Right cardiac atrium (tissue), 5 donors: ENCODE results near the gene PTPN21. TPM values are rescaled to one million over a fixed set of nuclear protein-coding genes. Genes with fewer than 3 reads are reported as not detected.
A peak's percentile ranks its signal among the peaks of the same experiment; 100 is the strongest.

Source experiments
- ATAC-seq, 2 donors: fragments of 200-7000 bp; cut with Tn5 transposase; one replicate each; pipeline versions ENCODE4 v1.8.0 to v1.9.1; 2020; ENCODE audit warnings: moderate library complexity in 2 of 2, mild to moderate bottlenecking in 1 of 2
- DNase-seq, 3 donors: peaks; one replicate each; pipeline ENCODE4 v3.0.0-alpha.2; 2020
- H3K27ac ChIP-seq: one replicate; pipeline ENCODE4 v1.5.1; 2013; ENCODE audit warnings: mild to moderate bottlenecking, low read length, control low read depth, moderate library complexity
- H3K27me3 ChIP-seq: one replicate; pipeline ENCODE4 v1.6.1; 2013; ENCODE audit not compliant: control insufficient read depth, insufficient read depth
- H3K4me1 ChIP-seq: one replicate; pipeline ENCODE4 v1.6.1; 2013; ENCODE audit warnings: low read length; ENCODE audit not compliant: control insufficient read depth, insufficient read depth
- H3K4me3 ChIP-seq: one replicate; pipeline ENCODE4 v1.5.1; 2013; ENCODE audit warnings: low read length, control low read depth
- H3K9me3 ChIP-seq: one replicate; pipeline ENCODE4 v1.6.1; 2013; ENCODE audit warnings: low read length; ENCODE audit not compliant: control insufficient read depth
- WGBS: extraction: QIAGEN DNeasy Blood & Tissue Kit; methylation state at CpG from one replicate; pipeline ENCODE4 v1.1.7; 2013; 5-methylcytosine and 5-hydroxymethylcytosine counted together
- intact Hi-C, 4 donors: fragments of 100-400 bp; cut with DNase I; formaldehyde crosslinking; loops; one replicate each; pipeline versions ENCODE4 v1.11.0 to v1.14.0; 2022 to 2023
- polyA plus RNA-seq: library from polyadenylated mRNA; stranded (reverse); fragments of 200-250 nt; gene quantifications from one replicate; pipeline ENCODE4 v1.2.3, GENCODE V29; 2013
- total RNA-seq, 4 donors: library from RNA; stranded (reverse); fragmentation: NEBNext Ultra II Directional; extraction: Animal tissue kit (Norgen Biotek cat#: 25700); gene quantifications; one replicate each; pipeline ENCODE4 v1.2.1, GENCODE V29; 2021
- donor health status: healthy with polysubstance abuse.
- donor health status: DM: no; HTN: yes; CAD: no.
- donor health status: DM: no; HTN: no; CAD: no.
- donor health status: DM: no; HTN: yes; CAD: no; lungs with severe emphysema.
- donor health status: DM: yes; HTN: yes; CAD: no.

The PTPN21 gene
- total and polyA plus RNA-seq, 5 donors, result 12.0 to 49.4 (median 38.3) TPM

- Histone ChIP-seq H3K9me3 (no peaks in the 10 kb centered on the region), H3K27ac (no peak overlapping the region), H3K27me3 (no peaks in the 10 kb centered on the region), H3K4me3 (no peak overlapping the region), H3K4me1 (no peaks in the 10 kb centered on the region)
- ATAC-seq, result no peak
- WGBS, result 86% methylated on average over 1 of the region's 1 CpG
- intact Hi-C loops, result no loop called here
- DNase-seq, result no peak
These were observed 86.4 kb downstream of the PTPN21 start for GRCh38 chr14:88468406-88468805.

DNA sequence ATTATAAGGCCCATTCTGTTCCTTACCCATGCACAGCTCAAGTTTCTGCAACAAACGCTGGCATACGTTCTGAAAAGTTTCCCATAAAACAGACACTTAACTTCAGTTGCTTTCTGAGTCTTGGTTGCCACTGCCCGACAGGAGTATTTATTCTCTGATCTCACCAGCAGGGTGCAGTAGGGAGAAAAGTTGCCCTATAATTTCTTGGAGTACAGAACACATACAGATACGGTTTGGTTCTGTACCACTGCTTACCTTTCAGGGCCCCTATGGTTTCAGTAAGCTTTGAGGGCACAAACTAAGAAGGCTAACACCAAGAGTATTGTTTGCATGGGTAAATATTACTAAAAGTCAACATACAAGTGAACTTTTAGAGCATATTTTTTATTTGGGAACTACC is 91.5 kb downstream of the PTPN21 start:
- Histone ChIP-seq H3K4me3 (no peak overlapping the region), H3K27me3 (no peaks in the 10 kb centered on the region), H3K9me3 (no peaks in the 10 kb centered on the region), H3K27ac (no peak overlapping the region), H3K4me1 (no peaks in the 10 kb centered on the region)
- ATAC-seq (no peak), DNase-seq (no peak)
- 87% methylated on average over 4 of the region's 4 CpGs for WGBS
- intact Hi-C loops, result no loop called here

DNA sequence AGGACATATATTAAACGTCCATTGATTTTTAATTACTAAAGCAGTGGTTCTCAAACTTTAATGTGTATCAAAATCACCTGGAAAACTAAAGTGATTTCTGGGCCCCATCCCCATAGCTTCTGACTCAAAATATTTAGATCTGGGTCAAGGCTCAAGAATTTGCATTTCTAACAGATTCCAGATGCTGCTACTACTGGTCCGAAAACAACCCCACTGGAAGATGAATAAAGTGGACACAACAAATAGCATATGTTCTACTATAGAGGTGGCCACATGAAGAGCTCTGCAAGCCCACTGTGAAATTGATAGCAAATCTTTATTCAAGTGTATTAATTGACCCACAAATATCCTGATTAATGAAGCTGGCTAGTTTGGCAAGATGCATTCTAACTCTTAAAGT is 99.9 kb downstream of the PTPN21 start:
- no peaks in the 10 kb centered on the region for H3K27me3 ChIP-seq
- H3K4me3 ChIP-seq, result no peak overlapping the region
- no peaks in the 10 kb centered on the region for H3K9me3 ChIP-seq
- no peaks in the 10 kb centered on the region for H3K4me1 ChIP-seq
- no peak overlapping the region for H3K27ac ChIP-seq
- DNase-seq (no peak), ATAC-seq (no peak)
- 93% methylated on average over 2 of the region's 2 CpGs for WGBS
- intact Hi-C loops, result no loop called here

DNA sequence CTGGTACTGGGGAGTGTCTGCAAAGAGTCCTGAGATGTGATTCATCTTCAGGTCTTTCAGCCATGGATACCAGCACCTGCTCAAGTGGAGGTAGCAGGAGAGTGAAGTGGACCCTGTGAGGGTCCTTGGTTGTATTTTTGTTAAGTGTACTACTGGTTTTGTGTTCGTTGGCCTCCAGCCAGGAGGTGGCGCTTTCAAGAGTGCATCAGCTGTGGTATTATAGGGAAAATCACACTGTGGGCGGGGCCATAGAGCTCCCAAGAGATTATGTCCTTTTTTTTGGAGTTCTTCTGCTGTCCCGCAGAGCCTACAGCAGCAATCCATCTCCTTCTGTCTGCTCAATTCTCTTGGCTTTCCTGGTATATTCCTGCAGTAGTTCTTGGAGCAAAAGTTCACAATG is 102.6 kb downstream of the PTPN21 start:
- Histone ChIP-seq H3K4me3 (no peak overlapping the region), H3K27ac (no peak overlapping the region), H3K4me1 (no peaks in the 10 kb centered on the region), H3K27me3 (no peaks in the 10 kb centered on the region), H3K9me3 (no peaks in the 10 kb centered on the region)
- ATAC-seq, result no peak
- WGBS, result 94% methylated on average over 4 of the region's 4 CpGs
- no peak for DNase-seq
- intact Hi-C loops, result no loop called here

- no peaks in the 10 kb centered on the region for H3K27me3 ChIP-seq
- H3K4me1 ChIP-seq, result no peaks in the 10 kb centered on the region
- no peaks in the 10 kb centered on the region for H3K9me3 ChIP-seq
- no peak for ATAC-seq
- no peak for DNase-seq
- intact Hi-C loops, result no loop called here
- no peak overlapping the region for H3K27ac ChIP-seq
- H3K4me3 ChIP-seq, result no peak overlapping the region
- WGBS, result 93% methylated on average over 2 of the region's 2 CpGs
These were observed 115.7 kb downstream of the PTPN21 start for GRCh38 chr14:88439088-88439487.

- 89% methylated on average over 5 of the region's 5 CpGs for WGBS
- ATAC-seq (no peak), DNase-seq (no peak)
- no peaks in the 10 kb centered on the region for H3K27me3 ChIP-seq
- intact Hi-C loops, result no loop called here
- H3K4me1 ChIP-seq, result no peaks in the 10 kb centered on the region
- no peak overlapping the region for H3K27ac ChIP-seq
- H3K9me3 ChIP-seq, result no peaks in the 10 kb centered on the region
- H3K4me3 ChIP-seq, result no peak overlapping the region
These were observed 117.1 kb downstream of the PTPN21 start for GRCh38 chr14:88437658-88438057.

DNA sequence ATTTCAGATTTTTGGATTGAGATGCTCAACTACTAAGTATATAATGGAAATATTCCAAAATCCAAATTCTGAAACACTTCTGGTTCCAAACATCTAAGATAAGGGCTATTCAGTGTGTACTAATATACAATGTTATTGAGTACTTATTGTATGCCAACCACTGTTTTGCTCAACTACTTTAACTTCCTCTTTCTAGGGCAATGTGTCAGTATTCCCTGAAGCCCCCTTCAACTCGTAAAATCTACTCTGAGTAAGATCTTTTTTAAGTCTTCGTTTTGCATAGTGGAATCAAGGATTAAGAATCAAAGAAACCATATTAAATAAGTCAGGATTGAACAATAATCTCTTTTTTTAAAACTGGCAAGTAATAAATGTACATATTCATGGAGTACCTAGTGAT is 123.8 kb downstream of the PTPN21 start:
- Histone ChIP-seq H3K9me3 (no peaks in the 10 kb centered on the region), H3K27ac (no peak overlapping the region), H3K27me3 (no peaks in the 10 kb centered on the region), H3K4me1 (no peaks in the 10 kb centered on the region), H3K4me3 (no peak overlapping the region)
- WGBS, result 92% methylated on average over 2 of the region's 2 CpGs
- DNase-seq, result no peak
- no peak for ATAC-seq
- intact Hi-C loops, result no loop called here

- Histone ChIP-seq H3K4me1 (no peaks in the 10 kb centered on the region), H3K4me3 (no peak overlapping the region), H3K27ac (no peak overlapping the region), H3K9me3 (no peaks in the 10 kb centered on the region), H3K27me3 (no peaks in the 10 kb centered on the region)
- intact Hi-C loops, result no loop called here
- WGBS, result 78% methylated on average over 7 of the region's 7 CpGs
- no peak for ATAC-seq
- DNase-seq, result peak; percentile 11 to 45 (median 42)
These were observed 128.5 kb downstream of the PTPN21 start for GRCh38 chr14:88426271-88426670.

GRCh38 chr14:88424573-88424972 is 130.2 kb downstream of the PTPN21 start:
- intact Hi-C loops, result no loop called here
- H3K4me3 ChIP-seq, result no peak overlapping the region
- H3K4me1 ChIP-seq, result no peaks in the 10 kb centered on the region
- H3K27ac ChIP-seq, result no peak overlapping the region
- H3K9me3 ChIP-seq, result no peaks in the 10 kb centered on the region
- ATAC-seq (no peak), DNase-seq (no peak)
- no peaks in the 10 kb centered on the region for H3K27me3 ChIP-seq

DNA sequence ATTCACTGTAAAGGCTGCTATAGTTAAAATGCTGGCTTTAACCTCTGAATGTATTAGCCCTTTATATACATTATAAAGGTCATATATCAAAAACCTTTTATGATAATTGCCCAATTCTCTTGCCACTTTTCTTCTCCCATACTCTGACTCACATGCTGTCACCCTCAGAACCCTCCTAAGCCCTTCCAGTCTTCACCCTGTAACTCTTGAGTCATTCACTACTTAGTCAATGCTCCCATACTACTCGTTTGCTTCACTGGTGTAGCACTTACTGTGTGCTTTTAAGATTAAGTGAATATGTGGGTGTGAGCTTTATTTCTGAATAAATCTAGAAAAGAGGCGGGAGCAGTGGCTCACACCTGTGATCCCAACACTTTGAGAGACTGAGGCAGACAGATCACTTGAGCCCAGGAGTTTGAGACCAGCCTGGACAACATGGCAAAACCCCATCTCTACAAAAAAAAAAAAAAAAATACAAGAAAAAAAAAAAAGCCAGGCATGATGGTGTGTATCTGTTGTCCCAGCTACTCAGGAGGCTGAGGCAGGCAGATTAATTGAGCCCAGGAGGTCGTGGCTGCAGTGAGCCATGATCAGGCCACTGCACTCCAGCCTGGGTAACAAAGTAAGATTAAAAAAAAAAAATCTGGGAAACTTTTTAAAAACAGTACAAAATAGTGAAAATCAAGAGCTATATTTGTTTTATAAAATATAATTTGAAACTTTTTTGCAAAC is 131.7 kb downstream of the PTPN21 start:
- H3K4me1 ChIP-seq, result no peaks in the 10 kb centered on the region
- 83% methylated on average over 3 of the region's 3 CpGs for WGBS
- H3K27ac ChIP-seq, result no peak overlapping the region
- intact Hi-C loops, result no loop called here
- no peaks in the 10 kb centered on the region for H3K27me3 ChIP-seq
- no peak for ATAC-seq
- no peak for DNase-seq
- H3K9me3 ChIP-seq, result no peaks in the 10 kb centered on the region
- no peak overlapping the region for H3K4me3 ChIP-seq

GRCh38 chr14:88422047-88422446 is 132.8 kb downstream of the PTPN21 start:
- Histone ChIP-seq H3K4me1 (no peaks in the 10 kb centered on the region), H3K4me3 (no peak overlapping the region), H3K27me3 (no peaks in the 10 kb centered on the region), H3K9me3 (no peaks in the 10 kb centered on the region), H3K27ac (no peak overlapping the region)
- intact Hi-C loops, result no loop called here
- ATAC-seq, result no peak
- no peak for DNase-seq

GRCh38 chr14:88421286-88421685 is 133.5 kb downstream of the PTPN21 start:
- no peaks in the 10 kb centered on the region for H3K27me3 ChIP-seq
- no peaks in the 10 kb centered on the region for H3K9me3 ChIP-seq
- H3K4me3 ChIP-seq, result no peak overlapping the region
- ATAC-seq (no peak), DNase-seq (no peak)
- H3K4me1 ChIP-seq, result no peaks in the 10 kb centered on the region
- intact Hi-C loops, result no loop called here
- WGBS, result 85% methylated on average over 4 of the region's 4 CpGs
- no peak overlapping the region for H3K27ac ChIP-seq
